Measurements from ENCODE around the gene SETD2. TPM values are rescaled to one million over a fixed set of nuclear protein-coding genes. Genes with fewer than 3 reads are reported as not detected.

The SETD2 gene
- total and polyA plus RNA-seq, 2 experiments from 2014 or later = 16.7 to 45.2 TPM

GRCh38 chr3:46994801-46995731 lies 168.8 kb downstream of the SETD2 start:
- no peak overlapping the region for H3K27ac Mint-ChIP-seq
- H3K79me2 ChIP-seq (replicated peaks; ENCODE audit: insufficient read depth) = no peaks in the 10 kb centered on the region
- no peak for ATAC-seq

More at GRCh38 chr3:46994801-46995731, 168.8 kb downstream of the SETD2 start:
- H3F3A ChIP-seq (replicated peaks; ENCODE audit: low read depth) = no peaks in the 10 kb centered on the region
- no peak overlapping the region for H3K27ac ChIP-seq (ENCODE audit: low read depth)
- no peak overlapping the region for H3K4me3 ChIP-seq
- no peaks in the 10 kb centered on the region for H3K27me3 ChIP-seq (ENCODE audit: insufficient read depth)
- no peaks in the 10 kb centered on the region for H3K4me1 ChIP-seq (ENCODE audit: insufficient read depth)
- no peaks in the 10 kb centered on the region for H3K9me2 ChIP-seq (ENCODE audit: insufficient read depth)
- H4K20me1 ChIP-seq (replicated peaks; ENCODE audit: insufficient read depth) = no peaks in the 10 kb centered on the region; the same call in 1 of the 2 replicates
- H3K9me3 Mint-ChIP-seq = no peaks in the 10 kb centered on the region; the same call in 2 of the 3 replicates
- H3K36me3 Mint-ChIP-seq (ENCODE audit: low read depth) = peaks cover 3% of the 10 kb centered on the region; the same call in 2 of the 3 replicates
- no peaks in the 10 kb centered on the region; the same call in 1 of the 2 replicates for H3K36me3 ChIP-seq (ENCODE audit: insufficient read depth)
- no peak overlapping the region for H2AFZ ChIP-seq
- H3K4me3 Mint-ChIP-seq = no peak overlapping the region
- peaks cover 5% of the 10 kb centered on the region; the same call in 2 of the 3 replicates for H3K4me1 Mint-ChIP-seq
- H3K4me2 ChIP-seq = no peak overlapping the region
- peaks cover 17% of the 10 kb centered on the region for H3K27me3 Mint-ChIP-seq (ENCODE audit: insufficient read depth, low read depth, poor library complexity)
- DNase-seq (ENCODE audit: low spot score) = no peak
- no peak for TF ChIP-seq EZH2 (IDR thresholded peaks at IDR 0.05; ENCODE audit: low read depth, unreplicated experiment)
- no peak for TF ChIP-seq ZNF331 (CRISPR knock-in tag; IDR thresholded peaks at IDR 0.05; ENCODE audit: low read depth)
- TF ChIP-seq ZNF462 (CRISPR knock-in tag; IDR thresholded peaks at IDR 0.05) = no peak
- TF ChIP-seq CTCF (conservative IDR thresholded peaks at IDR 0.05; ENCODE audit: low read depth in 2 of 2) = no peak
- no peak for TF ChIP-seq CREB1 (CRISPR knock-in tag; IDR thresholded peaks at IDR 0.05; ENCODE audit: low read depth)
- no peak for TF ChIP-seq ZNF114 (CRISPR knock-in tag; IDR thresholded peaks at IDR 0.05)
- no peak for TF ChIP-seq ETS1 (IDR thresholded peaks at IDR 0.05)
- no peak for TF ChIP-seq NANOG (IDR thresholded peaks at IDR 0.05; ENCODE audit: borderline replicate concordance)
- no peak for TF ChIP-seq POLR2AphosphoS5 (IDR thresholded peaks at IDR 0.05; ENCODE audit: low read depth)
- TF ChIP-seq JUNB (IDR thresholded peaks at IDR 0.05; ENCODE audit: unreplicated experiment) = no peak

Data from GM23338 (cell line).